Keratinocyte (primary cell): ENCODE results near the gene KIF25. TPM values are rescaled to one million over a fixed set of nuclear protein-coding genes. Genes with fewer than 3 reads are reported as not detected.

ENCODE experiments used
- DNase-seq: peaks from one replicate; pipeline ENCODE4 v3.0.0-alpha.2; 2011; ENCODE audit warnings: low read depth, missing footprints, low spot score
- FAIRE-seq: peaks from 2 replicates; lab custom pipeline; 2011; peaks lifted over from hg19 to GRCh38; lab: Jason Lieb, UNC
- H2AFZ ChIP-seq: 2 replicates; pipeline ENCODE4 v1.6.0; 2012; ENCODE audit warnings: low read length, control low read depth, inconsistent platforms; ENCODE audit not compliant: control insufficient read depth
- H3K27ac ChIP-seq: 2 replicates; pipeline ENCODE4 v1.5.1; 2011; ENCODE audit warnings: low read length; ENCODE audit not compliant: control insufficient read depth, insufficient read depth
- H3K27me3 ChIP-seq: 3 replicates; pipeline ENCODE4 v1.6.0; 2011; ENCODE audit warnings: low read length; ENCODE audit not compliant: control insufficient read depth, insufficient read depth; ENCODE audit errors: extremely low read depth
- H3K36me3 ChIP-seq, 2 experiments: 2 replicates in 1 of 2; 3 replicates in 1 of 2; pipeline ENCODE4 v1.5.1; 2011; ENCODE audit warnings: low read length in 2 of 2, mild to moderate bottlenecking in 1 of 2; ENCODE audit not compliant: control insufficient read depth in 2 of 2, insufficient read depth in 2 of 2; ENCODE audit errors: extremely low read depth in 1 of 2
- H3K4me1 ChIP-seq: 3 replicates; pipeline ENCODE4 v1.5.1; 2011; ENCODE audit warnings: low read length; ENCODE audit not compliant: control insufficient read depth, insufficient read depth; ENCODE audit errors: extremely low read depth
- H3K4me2 ChIP-seq: 3 replicates; pipeline ENCODE4 v1.6.0; 2011; ENCODE audit warnings: low read depth, low read length; ENCODE audit not compliant: control insufficient read depth, insufficient read depth; ENCODE audit errors: extremely low read depth
- H3K4me3 ChIP-seq, 3 experiments: fragments of 200-600 bp in 1 of 3; sonication (generic) in 1 of 3; 2 replicates in 2 of 3; 3 replicates in 1 of 3; pipeline ENCODE4 v1.5.1; 2011 to 2016; ENCODE audit warnings: low read length in 3 of 3, mild to moderate bottlenecking in 3 of 3, control low read depth in 2 of 3, inconsistent platforms in 1 of 3, low read depth in 1 of 3, mixed read lengths in 1 of 3, mixed run types in 1 of 3, moderate library complexity in 1 of 3; ENCODE audit not compliant: control insufficient read depth in 2 of 3, insufficient read depth in 2 of 3; ENCODE audit errors: extremely low read depth in 1 of 3
- H3K79me2 ChIP-seq: 2 replicates; pipeline ENCODE4 v1.6.0; 2012; ENCODE audit warnings: low read length; ENCODE audit not compliant: control insufficient read depth, insufficient read depth
- H3K9ac ChIP-seq: 3 replicates; pipeline ENCODE4 v1.6.0; 2011; ENCODE audit warnings: low read length; ENCODE audit not compliant: control insufficient read depth, insufficient read depth; ENCODE audit errors: extremely low read depth
- H3K9me1 ChIP-seq: 3 replicates; pipeline ENCODE4 v1.6.0; 2011; ENCODE audit warnings: low read length; ENCODE audit not compliant: control insufficient read depth, insufficient read depth; ENCODE audit errors: extremely low read depth
- H3K9me3 ChIP-seq: 2 replicates; pipeline ENCODE4 v1.5.1; 2012; ENCODE audit warnings: low read depth, low read length; ENCODE audit not compliant: control insufficient read depth
- H4K20me1 ChIP-seq: 3 replicates; pipeline ENCODE4 v1.6.0; 2011; ENCODE audit warnings: low read length; ENCODE audit not compliant: control insufficient read depth, insufficient read depth; ENCODE audit errors: extremely low read depth
- CTCF ChIP-seq, 3 experiments: IDR thresholded peaks in 1 of 3; conservative IDR thresholded peaks in 1 of 3; optimal IDR thresholded peaks in 1 of 3; 2 replicates in 2 of 3; 3 replicates in 1 of 3; pipeline versions ENCODE3 to v1.5.1; 2011; ENCODE audit warnings: low read length in 3 of 3, mild to moderate bottlenecking in 3 of 3, moderate library complexity in 2 of 3, control low read depth in 1 of 3, inconsistent platforms in 1 of 3; ENCODE audit not compliant: insufficient read depth in 2 of 3; ENCODE audit errors: extremely low read depth in 1 of 3
- EZH2 ChIP-seq: IDR thresholded peaks from one replicate; pipeline ENCODE4 v1.6.1; 2012; ENCODE audit warnings: inconsistent platforms, mild to moderate bottlenecking, low read length, moderate library complexity
- dilution Hi-C: fragments of 300-500 bp; cut with MboI; formaldehyde crosslinking; loops from one replicate; pipeline ENCODE4 v1.7.0; 2020; ENCODE audit warnings: low sequenced_read_pairs; ENCODE audit not compliant: extremely low pct_ligation_motif_present
- polyA plus RNA-seq, 5 experiments: library from polyadenylated mRNA; depleted of rRNA in 3 of 5; stranded (reverse) in 3 of 5; stranded (forward) in 1 of 5; unstranded in 1 of 5; fragments of >200 nt; gene quantifications; 1 replicate in 1 of 5; 2 replicates in 3 of 5; 3 replicates in 1 of 5; pipeline versions ENCODE4 v1.2.1 to v1.2.3, GENCODE V29; 2011 to 2012; ENCODE audit warnings: missing spikeins in 2 of 5, low read depth in 1 of 5, low replicate concordance in 1 of 5

The KIF25 gene
- polyA plus RNA-seq, 1 donor (not counting 4 experiments of a cell fraction or from before 2014, with no cell fraction given): not detected

DNA sequence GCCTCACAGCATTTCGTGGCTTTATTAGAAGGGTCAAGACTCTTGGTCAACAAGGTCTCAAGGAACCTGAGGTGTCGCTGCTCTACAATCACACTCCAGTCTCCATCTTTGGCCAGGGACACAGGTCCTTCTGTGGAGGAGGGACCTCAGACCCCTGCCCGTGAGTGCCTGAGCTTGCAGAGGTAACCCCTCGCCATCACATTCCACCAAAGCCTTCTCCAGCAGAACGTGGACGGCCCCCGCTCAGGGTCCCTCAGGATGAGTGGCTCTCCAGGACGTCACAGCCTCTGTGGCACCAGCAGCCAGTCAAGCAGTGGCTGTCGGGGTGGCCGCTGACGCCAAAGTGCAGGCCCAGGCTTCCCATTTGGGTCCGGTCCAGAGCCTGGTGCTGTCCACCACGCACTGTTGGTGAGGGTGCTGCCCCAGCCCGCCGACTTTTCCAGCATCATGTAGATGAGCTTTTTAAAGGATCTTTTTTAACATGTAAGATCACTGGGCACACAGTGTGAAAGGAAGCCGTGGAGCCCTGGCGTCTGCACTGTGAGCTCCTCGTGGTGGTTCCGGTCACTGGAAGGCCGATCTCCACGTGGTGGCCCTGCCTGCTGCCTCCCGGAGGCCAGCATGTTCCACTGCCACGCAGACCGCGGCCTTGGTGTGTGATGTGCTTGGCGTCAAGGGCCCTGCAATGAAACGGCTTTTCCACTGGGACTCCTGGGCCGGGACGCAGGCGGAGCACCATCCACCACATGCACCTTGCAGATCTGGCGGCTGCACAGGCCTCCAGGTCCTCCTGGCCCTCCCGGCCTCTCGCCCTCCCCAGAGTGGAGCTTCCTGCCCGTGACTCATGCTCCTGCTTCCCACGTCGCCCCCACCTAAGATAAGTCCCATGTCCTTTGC is 8.3 kb upstream of the KIF25 start:
- Histone ChIP-seq H3K79me2 (no peaks in the 10 kb centered on the region), H3K36me3 (no peaks in the 10 kb centered on the region), H2AFZ (no peak overlapping the region), H3K4me2 (no peak overlapping the region), H3K4me3 (no peak overlapping the region), H3K9ac (no peak overlapping the region), H3K9me1 (no peaks in the 10 kb centered on the region), H3K9me3 (peaks cover 5% of the 10 kb centered on the region), H3K27me3 (peaks cover 7% of the 10 kb centered on the region), H3K4me1 (no peaks in the 10 kb centered on the region), H3K27ac (no peak overlapping the region), H4K20me1 (no peaks in the 10 kb centered on the region)
- FAIRE-seq: no peak
- dilution Hi-C loops: no loop called here
- TF ChIP-seq EZH2 (no peak), CTCF (optimal IDR thresholded peaks at IDR 0.05 in 1 of 3, IDR thresholded peaks at IDR 0.05 in 1 of 3, conservative IDR thresholded peaks at IDR 0.05 in 1 of 3; ENCODE audit: extremely low read depth in 1 of 3, insufficient read depth in 2 of 3, low read length in 3 of 3) (no peak)
- no peak for DNase-seq

- Histone ChIP-seq H3K4me2 (no peak overlapping the region), H3K27me3 (peaks cover 10% of the 10 kb centered on the region), H3K36me3 (no peaks in the 10 kb centered on the region), H3K9ac (no peak overlapping the region), H3K27ac (no peak overlapping the region), H3K4me3 (no peak overlapping the region), H3K9me1 (no peaks in the 10 kb centered on the region), H4K20me1 (no peaks in the 10 kb centered on the region), H3K4me1 (no peaks in the 10 kb centered on the region), H3K9me3 (peaks cover 5% of the 10 kb centered on the region), H3K79me2 (no peaks in the 10 kb centered on the region), H2AFZ (no peak overlapping the region)
- dilution Hi-C loops: no loop called here
- peak; percentile 56 for FAIRE-seq
- TF ChIP-seq CTCF (optimal IDR thresholded peaks at IDR 0.05 in 1 of 3, IDR thresholded peaks at IDR 0.05 in 1 of 3, conservative IDR thresholded peaks at IDR 0.05 in 1 of 3; ENCODE audit: extremely low read depth in 1 of 3, insufficient read depth in 2 of 3, low read length in 3 of 3) (no peak), EZH2 (no peak)
- no peak for DNase-seq
Measured at GRCh38 chr6:167990016-167990945, 7.2 kb upstream of the KIF25 start.
